NCI-H524 treated with DMSO at 0.1 percent for 48 hours (cell line): ENCODE measurements around the gene EXOC1.

Experiments
- DNase-seq: peaks from one replicate; lab custom pipeline; 2025; lab: John Stamatoyannopoulos, UW

EXOC1 gene

DNA sequence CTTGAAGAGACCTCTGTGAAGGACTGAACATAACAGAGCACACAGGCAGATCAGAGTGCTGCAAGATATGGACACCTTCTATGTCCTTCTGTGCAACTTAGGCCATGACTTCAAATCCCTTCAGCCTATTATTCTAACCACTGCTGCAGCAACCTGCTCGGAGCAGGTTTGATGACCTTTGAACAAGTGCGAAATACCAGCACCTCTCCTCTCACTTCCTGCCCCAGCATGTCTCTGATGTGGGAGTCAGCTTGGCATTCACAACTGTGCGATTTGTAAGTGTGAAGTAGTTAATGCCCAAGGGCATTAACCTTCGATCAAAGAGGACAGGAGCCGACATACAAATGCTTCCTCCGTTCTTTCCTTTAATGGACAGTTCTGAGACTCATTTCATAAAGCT is 1.6 kb upstream of the EXOC1 start:
- DNase-seq: no peak

DNA sequence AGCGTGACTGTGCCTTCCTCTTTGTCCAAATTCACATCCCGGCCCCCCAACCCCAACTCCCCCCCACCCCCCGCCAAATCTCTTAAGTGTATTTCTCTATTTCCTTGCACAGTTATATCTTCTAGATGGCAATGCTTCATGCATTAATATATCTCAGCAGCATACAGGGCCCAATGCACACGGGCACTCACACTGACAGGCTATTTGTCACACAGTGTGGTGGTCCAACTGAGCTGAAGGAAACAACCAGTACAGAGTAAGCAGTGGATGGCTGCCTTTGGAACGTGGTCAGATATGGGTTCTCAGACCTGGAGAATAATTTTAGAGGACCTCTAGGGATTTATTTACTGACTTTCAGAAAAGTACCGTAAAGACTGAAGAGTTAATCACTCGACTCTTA is 681 bp downstream of the EXOC1 start:
- no peak for DNase-seq

DNA sequence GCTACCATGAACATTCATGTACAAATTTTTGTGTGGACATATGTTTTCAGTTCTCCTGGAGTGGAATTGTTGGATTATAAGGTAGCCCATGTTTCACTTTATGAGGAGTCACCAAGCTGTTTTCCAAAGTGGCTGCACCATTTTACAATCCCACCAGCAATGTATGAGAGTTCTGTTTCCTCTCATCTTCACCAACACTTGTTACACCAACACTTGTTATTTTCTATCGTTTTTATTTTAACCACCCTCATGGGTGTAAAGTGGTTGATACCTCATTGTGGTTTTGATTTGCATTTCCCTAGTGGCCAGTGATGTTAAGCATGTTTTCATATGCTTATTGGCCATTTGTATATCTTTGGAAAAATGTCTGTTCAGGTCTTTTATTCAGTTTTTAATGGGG is 4.1 kb downstream of the EXOC1 start:
- DNase-seq: no peak

DNA sequence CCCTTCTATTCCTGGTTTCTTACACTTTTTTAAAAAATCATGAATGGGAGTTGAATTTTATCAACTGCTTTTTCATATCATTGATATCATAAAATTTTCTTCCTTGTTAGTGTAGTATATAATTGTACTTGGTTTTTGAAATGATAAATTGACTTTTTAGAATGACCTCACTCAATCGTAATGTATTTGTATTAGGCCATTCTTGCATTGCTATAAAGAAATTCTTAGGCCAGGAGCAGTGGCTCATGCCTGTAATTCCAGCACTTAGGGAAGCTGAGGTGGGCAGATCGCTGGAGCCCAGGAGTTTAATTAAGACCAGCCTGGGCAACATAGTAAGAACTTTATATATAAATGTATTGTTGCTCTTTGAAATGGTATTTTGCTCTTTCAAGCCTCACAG is 6.3 kb downstream of the EXOC1 start:
- no peak for DNase-seq

DNA sequence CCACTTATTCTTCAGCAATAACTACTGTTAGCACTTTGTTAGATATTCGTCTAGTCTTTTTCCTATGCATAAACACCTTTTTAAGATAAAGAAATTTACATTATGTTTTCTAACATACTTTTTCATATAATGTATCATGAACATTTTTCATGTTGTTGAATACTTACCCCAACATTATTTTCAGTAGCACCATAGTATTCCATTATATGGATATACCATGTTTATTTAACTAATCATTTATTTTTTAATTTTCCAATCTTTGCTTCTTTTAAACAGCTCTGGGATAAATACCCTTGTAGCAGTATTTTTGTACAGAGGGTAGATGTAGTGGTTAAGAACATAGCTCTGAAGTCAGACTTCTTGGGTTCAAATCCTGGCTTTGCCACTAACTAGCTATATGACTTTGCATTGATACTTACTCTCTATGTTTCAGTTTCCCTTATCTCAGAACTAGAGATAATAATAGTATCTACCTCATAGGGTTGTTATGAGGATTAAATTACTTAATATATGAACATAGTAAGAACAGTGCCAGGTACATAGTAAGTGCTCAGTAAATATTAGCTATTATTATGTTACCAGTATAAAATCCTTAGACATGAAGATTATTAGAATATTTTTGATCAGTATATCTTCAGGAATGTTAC is 11.3 kb downstream of the EXOC1 start:
- no peak for DNase-seq

- DNase-seq: no peak
These were observed 11.9 kb downstream of the EXOC1 start for GRCh38 chr4:55865228-55865806.

DNA sequence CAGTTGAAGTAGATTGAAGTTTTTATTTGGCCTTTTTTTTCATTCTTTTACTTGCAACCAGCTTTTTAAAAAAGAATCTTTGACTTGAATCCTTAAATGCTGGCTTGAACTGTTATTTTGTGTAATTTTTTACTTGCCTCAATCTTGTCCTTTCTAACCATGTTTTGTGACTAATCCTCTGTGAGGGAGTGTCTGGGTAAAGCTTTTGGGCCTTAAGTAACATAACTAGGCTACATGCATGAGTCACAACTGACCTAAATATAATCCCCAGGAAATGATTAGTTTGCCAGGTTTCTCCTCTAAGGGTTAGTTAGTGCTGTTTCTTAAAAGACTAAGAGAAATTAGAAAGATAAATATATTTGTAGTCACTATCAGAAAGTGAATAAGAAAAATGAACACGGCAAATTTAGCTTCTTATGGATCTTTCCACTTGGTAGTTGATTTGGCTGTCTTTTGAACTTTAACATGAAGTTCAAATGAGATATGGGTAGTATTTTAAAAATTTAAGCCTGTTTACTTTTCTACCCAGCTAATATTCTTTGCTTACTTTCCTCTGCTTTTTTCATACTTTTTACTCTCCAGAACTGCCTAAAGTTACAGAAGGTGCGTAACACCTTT is 13.0 kb downstream of the EXOC1 start:
- DNase-seq: no peak

GRCh38 chr4:55866973-55867574 is 13.6 kb downstream of the EXOC1 start:
- peak; percentile 16 for DNase-seq

DNA sequence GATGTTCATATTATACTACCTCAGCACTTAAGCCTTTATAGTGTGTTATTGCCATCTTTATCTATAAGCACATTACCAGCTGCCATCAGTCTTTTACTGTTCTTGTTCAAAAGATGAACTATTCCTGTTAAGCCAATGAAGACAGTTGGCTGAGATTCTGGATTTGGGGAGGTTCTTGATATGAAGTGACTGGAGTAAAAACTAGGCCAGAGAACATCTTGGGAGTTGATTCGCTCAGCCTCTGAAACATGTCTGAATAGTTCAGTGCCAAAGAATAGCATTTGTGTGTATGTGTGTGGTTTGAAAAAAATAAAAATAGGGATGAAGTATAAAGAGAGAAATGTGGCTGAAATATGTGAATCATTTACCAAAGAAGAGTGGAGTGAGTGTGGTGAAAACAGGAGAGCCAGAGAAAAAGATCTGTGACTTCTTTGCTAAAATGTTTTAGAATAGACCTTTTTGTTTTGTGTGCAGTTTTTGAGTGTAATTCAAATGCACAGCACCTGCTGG is 15.2 kb downstream of the EXOC1 start:
- DNase-seq: no peak

DNA sequence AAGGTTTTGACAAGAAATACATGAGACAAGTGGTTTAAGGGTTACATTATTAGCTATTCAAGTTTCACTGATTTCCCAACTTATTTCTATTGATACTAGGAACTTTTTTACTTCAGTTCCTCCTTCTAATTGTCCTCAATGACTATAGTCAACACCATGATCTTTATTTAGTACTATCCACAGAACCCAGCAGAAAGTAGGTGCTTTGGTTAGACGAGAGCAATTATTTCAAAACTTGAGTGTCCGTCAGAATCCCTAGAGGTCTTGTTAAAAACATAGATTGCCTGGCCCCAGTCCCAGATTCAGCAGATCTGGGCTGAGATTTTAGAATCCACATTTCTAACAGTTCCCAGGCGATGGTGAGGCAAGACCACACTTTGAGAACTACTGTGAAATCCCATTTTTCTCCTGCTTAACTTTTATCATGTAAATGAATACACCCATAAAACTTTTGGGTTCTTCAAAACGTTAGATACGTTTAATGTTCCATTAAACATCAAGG is 17.9 kb downstream of the EXOC1 start:
- DNase-seq: no peak

DNA sequence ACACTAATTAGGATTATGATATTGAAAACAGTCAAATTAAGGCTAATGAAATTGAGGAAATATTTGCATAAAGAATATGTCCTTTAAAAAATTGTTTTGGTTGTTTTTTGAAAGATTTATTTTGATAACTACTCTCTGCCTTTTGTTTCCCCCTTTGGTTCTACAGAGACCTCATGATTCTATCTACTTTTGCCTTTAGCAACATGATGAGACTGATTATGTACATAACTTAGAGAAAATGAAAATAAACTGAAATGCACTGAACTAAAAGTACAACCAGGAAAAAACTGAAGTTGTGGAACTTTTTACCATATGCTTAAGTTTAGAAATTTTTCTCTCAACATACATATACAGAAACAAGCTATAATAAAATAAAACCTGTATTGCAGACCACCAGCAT is 21.4 kb downstream of the EXOC1 start:
- no peak for DNase-seq

- no peak for DNase-seq
These were observed 22.9 kb downstream of the EXOC1 start for GRCh38 chr4:55876387-55876786.

DNA sequence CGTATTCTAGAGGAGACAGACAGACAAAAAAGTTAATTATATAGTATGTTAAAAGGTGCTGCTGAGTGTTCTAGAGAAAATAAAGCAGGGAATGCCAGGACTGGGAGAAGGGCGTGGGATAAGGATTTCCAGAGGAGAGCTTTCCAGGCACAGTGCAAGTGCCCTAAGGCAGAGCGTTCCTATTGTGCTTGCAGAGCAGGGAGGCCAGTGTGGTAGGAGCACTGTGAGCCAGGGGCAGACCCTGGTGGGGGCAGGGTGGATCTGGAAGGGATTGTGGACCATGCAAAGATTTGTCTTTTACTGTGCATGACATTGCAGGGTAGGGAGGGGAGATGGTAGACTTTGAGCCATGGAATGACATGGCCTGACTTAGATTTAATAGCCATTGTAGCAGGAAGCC is 25.8 kb downstream of the EXOC1 start:
- no peak for DNase-seq

DNA sequence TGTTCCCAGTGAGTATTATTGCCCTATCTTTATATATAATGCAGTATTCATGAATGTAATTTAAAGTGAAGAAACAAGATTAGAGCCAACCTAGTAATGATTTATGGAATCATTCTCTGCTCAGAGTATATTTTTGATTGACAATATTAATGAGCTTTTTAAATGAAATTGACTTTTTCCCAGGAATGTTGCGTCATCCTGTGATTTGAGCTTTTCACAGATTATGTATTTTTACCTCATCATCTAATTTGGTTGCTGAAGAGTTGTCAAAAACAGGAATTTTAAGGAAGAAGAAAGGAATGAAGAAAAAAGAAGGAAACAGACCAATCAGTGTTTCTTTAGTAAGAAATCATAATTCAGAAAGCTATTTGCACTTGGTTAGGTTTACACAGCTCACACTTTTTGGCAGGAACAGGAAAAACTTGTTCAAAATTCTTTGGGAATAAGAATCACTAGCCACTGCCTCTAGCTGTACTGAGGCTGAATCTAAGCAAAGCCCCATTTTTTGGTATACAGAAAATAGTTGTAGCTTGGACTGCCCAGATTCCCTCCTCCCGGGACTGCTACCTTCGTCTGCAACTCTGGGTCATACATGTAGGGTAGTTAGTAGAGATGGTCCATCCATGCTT is 27.3 kb downstream of the EXOC1 start:
- no peak for DNase-seq

DNA sequence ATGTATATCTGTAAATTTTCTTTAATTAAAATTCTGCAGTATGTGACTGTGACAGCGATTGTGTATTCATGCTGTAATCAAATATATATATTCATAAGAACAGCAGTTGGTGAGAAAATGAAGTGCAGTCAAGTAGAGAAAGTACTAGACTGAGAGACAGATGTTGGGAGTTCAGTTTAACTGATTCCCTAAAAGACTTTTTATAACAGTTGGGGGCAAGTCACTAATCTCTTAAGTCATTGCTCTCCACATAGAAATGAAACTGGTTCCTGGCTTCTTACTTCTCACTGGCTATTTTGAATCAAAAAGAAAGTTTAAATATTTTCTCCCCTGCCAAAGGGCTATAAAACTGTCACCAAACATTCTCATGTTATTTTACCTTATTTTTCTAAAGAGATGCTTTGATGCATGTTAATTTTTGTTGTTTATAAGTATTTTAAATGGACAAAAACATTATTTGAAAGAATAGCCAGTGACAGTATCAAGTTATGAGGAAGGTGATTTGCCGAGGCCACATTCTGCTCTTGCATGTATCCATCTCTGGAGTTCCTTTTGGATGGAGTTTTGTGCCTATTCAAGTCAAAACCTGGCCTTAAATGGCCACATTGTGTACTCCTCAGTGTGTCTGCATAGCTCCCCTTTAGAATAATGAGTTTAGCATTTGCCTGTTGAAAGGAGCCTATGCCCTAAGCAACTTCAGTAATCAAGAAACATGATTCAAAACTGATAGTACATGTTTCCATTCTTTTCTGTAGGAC is 30.8 kb downstream of the EXOC1 start:
- peak; percentile 91 for DNase-seq

GRCh38 chr4:55884851-55885219 is 31.4 kb downstream of the EXOC1 start:
- no peak for DNase-seq

DNA sequence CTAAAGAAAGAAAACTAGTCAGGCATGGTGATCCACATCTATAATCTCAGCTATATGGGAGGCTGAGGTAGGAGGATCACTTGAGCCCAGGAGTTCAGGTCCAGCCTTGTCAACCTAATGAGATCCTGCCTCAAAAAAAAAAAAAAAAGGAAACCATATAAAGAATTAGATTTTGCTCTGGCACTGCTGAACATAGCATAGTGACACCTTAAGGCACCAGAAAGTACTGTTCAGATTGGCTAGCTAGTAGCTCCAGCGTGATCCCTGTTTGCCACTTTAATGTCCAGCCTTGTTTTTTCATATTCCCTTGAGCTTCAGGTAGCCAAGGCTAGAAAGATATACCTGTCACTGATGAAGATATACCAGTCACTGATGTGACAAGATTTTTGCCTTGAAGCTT is 34.1 kb downstream of the EXOC1 start:
- DNase-seq: no peak

GRCh38 chr4:55892156-55892555 is 38.7 kb downstream of the EXOC1 start:
- no peak for DNase-seq

DNA sequence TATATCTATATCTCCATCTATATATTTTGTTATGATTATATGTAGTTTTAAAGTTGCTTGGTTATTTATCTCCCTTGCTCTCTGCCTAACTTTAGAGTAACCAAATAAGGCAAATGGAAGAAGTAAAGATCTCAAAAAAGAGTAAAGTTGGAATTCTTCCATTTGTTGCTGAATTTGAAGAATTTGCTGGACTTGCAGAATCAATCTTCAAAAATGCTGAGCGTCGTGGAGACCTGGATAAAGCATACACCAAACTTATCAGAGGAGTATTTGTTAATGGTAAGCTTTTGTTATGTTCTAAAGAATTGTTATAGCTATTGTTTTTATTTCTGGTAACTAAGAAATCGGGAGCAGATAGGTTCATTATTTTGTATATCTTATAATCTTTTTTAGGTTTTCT is 43.2 kb downstream of the EXOC1 start:
- no peak for DNase-seq

DNA sequence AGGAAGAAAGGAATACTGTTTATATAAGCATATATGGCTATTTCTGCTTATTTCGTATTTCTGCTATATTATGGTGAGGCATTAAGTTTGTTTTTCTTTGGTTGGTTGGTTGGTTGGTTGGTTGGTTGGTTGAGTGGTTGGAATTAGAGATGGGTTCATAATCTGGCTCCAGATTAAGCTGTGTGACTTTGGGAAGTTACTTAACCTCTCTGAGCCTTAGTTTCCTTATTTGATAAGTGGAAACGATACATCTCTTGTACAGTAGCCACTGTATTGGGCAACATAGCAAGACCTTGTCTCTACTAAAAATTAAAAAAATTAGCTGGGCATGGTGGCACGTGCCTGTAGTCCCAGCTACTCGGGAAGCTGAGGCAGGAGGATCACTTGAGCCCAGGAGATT is 49.2 kb downstream of the EXOC1 start:
- DNase-seq: no peak

- no peak for DNase-seq
These were observed 50.1 kb downstream of the EXOC1 start for GRCh38 chr4:55903577-55903976.

DNA sequence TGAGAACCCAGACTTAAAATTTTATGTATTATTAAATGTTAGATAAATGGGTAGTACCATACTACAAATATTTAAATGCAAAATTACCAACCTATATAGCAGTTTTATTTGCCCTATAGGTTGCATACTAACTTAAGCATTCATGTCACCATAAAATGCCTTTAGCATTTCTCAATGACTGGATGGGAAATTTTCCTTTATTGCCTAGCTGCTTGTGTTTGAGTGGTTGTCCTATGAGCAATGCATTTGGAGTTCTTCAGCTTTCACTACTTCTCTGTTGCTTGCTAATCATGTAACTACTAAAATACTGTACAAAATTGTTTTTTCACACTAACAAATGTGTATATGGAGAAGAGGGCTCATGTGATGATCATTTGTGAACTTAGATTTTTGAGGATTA is 51.1 kb downstream of the EXOC1 start:
- no peak for DNase-seq
